Hematopoietic multipotent progenitor cell treated with erythropoietin and hydrocortisone succinate and interleukin-3 and kit ligand, for 4 days (in vitro differentiated cells): ENCODE measurements around the gene MYO1H.
"Not testable (repeated sequence)": the region's sequence is repeated elsewhere in the genome, so short reads cannot be mapped to it uniquely, and the experiment has no call there.

Experiments
- DNase-seq: peaks from one replicate; pipeline ENCODE4 v3.0.0-alpha.2; 2015

Gene MYO1H

DNA sequence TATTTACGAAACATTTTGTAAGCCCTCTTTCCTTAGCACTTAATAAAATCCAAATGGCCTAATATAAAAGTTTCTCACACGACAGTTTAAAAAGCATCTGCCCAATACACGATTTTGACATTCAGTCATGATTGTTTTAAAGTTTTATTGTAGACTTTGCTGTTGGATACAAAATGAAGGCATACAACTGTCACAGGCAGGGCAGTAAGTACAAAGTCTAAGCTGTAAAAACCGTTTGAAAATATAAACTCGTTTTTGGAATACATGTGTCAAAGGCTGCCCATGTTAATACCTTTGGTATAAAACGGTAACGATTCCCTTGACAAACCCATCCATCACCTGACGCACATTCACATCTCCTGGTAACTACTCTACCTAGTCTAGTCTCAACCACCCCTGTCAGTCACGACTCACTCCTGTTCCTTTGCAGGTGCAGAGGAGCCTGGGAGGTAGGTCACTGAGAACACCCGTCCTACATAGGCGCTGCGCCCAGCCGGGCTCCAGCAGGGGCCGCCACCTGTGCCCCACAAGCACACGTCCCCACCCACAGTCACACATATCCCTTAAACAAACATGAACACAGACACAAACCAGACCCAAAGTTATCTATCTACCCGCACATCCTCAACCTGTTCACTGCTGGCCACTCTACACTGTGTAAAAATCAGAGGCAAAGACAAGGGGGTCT, 102.3 kb downstream of the MYO1H start:
- DNase-seq = no peak

DNA sequence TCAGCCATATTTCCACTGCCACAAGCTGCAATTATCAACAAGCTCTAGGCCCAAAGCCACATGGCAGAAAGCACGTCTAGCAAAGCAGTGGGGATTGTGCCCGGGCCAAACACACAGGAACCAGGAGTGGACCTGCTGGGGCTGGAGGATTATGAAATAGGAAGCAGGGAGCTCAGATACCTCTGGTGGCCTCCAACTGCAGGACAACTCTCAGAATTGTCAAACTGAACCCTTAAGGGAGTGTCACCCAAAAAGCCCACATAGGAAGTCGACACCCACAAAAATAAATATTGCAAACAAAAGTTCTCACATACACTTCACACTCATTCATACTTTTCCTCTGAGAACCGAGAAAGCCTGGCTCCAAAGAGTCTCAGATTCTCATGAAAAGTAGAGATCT, 103.3 kb downstream of the MYO1H start:
- DNase-seq = peak; percentile 15

DNA sequence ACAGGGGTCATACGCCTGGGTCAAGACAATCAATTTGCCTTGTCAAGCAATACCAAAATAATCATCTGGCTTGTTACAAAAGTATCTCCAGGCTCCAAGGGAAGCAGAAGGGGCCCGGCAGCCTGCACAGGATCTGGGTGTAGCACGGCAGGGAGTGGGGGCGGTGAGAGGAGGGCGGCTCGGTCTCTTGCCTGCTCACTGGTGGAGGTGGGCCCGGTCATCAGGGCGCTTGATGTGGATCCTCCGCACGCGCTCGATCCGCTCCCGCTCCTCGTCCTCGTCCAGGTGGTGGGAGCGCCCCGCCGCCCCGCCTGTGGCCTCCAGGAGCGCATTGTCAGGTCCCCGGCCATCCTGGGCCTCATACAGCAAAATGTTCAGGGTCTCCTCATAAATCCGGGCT, 103.7 kb downstream of the MYO1H start:
- no peak for DNase-seq

DNA sequence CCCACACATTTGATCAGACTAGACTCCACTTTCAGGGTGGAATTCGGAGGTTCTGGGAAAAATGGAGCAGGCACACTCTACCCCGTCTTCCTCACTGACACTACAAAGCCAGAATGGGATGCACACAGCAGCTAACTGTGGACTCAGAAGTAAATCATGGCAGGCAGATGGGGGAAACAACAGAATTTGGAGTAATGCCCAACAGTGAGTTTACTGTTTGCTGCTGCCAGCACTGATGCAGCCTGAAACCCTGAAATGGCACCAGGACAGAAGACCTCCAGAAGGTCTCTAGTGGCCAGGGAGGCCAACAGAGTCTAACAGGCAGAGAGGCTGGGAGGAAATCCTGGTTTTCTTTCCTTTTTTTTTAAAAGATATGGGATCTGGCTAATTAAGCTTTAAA, 104.8 kb downstream of the MYO1H start:
- DNase-seq = no peak

DNA sequence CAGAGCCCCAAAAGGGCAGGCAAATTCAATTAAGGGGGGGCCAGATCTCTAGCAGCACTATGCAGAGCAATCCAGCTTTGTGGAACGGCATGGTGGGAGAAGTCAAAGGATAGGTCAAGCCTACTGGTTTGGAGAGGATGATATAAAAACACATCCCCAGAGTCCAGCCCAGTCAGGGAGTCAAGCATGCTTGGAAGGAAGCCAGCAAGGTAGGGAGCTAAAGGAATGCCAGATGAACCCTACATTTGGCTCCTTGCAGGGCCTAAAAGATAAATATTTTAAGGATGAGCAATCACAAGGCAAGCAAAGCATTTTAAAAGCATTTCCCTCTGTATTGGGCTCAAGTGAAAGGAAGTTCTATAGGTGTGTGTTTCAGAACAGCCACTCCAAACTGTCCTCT, 108.0 kb downstream of the MYO1H start:
- no peak for DNase-seq

DNA sequence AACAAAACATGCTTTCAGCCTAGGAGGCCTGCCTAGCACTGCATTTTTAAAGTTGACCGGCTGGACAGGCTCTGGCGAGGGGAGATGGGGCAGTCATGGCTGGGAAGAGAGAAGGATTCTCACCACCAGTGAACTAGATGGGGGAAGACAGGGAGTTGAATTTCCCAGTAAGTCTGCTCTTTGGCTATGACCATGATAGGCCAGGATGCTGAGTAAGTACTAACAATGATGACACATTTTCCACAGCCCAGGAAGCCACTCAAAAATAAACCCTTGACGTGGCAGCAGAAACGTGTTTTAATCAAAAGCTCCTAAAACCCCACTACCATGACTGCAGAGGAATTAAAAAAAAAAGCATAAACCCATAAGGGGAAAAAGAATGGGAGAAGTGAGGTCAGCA, 110.4 kb downstream of the MYO1H start:
- DNase-seq = no peak

DNA sequence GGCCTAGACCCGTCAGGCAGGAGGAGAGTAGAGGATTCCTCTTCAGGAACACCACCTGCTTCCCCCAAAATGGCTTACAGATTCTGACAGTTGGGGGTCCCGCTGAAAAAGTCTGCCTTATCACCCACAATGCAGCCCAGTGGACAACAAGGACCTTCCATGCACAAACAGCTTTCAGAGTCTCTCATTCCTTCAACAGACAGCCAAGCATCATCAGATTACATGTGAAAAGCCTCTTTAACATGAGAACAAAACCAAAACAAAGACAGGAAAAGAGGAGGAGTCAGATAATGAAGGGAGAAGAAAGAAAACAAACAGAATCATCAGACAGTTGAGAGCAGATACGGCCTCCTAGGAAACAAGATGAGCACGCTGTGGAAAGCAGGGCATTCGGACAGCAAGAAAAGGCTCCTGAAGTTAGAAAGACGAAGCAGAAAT, 111.1 kb downstream of the MYO1H start:
- DNase-seq = no peak

DNA sequence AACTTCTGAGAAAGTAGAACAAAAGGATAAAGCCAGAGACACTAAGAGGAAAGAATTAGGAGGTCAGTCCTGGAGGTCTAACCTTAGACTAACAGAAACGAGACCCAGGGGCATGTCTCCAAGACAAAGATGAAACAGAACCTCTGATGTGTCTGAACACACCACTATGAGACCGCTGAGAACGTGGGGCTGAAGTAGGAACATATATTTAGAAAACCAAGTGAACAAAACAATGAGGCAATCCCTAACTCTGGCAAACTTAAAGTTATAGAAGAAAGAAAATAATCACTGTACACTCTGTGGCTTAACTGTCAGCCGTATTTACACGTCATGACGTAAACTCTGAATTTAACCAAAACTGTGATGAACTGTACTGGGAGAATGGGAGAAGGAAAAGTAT, 111.5 kb downstream of the MYO1H start:
- no peak for DNase-seq

DNA sequence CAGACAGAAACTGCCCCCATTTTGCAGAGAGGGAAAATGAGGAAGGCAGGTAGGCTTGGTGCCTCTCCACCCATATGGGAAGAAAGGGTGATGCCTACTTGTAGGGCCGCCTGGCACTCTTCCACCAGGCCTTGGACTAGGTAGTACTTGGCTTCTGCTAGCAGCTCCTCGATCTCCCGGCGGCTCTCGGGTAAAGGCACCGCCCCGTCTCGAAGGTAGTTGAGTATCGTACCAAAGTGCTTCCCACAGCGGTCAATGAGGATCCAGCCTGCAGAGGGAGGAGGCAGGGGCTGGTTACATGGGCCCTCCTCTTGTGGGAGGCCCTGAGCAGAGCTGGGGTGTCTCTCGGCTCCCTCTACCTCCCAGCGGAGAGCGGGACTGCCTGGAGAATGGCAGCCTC, 112.8 kb downstream of the MYO1H start:
- no peak for DNase-seq

DNA sequence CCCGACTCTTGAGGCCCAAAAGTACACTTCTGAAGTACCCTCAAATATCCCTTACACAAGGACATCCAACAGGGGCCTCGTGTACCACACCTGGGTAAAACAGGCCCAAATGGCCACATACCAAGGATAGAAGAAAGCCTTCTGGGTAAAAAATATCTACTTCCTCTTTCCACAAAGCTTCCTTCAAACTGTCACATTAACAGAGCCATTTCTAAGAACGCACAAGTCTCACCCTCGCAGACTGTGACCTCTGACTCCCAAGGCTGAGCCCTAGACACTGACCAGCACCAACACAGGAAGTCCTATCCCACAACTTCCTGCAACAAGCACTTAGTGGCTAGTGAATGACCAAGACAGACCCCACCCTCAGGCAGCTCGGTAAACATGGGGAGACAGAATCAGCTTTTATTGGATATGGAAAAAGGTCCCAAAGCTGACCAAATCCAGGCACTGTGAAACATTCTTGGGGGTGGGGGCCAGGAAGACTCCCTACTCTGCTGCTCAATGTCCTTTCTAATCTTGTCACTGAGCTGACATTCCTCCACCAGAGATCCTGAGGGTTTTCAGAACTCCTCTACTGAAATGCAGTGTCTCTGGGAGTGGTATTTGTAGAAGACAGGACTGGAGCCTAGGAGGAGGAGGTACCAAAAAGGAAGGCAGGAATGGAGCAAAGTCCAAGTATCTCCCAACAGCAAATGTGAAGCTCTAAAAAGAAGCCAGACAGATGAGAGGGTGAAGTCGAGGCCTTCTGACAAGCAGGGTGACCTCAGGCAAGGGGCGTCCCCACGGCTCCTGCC, 113.5 kb downstream of the MYO1H start:
- DNase-seq = peak; percentile 76

DNA sequence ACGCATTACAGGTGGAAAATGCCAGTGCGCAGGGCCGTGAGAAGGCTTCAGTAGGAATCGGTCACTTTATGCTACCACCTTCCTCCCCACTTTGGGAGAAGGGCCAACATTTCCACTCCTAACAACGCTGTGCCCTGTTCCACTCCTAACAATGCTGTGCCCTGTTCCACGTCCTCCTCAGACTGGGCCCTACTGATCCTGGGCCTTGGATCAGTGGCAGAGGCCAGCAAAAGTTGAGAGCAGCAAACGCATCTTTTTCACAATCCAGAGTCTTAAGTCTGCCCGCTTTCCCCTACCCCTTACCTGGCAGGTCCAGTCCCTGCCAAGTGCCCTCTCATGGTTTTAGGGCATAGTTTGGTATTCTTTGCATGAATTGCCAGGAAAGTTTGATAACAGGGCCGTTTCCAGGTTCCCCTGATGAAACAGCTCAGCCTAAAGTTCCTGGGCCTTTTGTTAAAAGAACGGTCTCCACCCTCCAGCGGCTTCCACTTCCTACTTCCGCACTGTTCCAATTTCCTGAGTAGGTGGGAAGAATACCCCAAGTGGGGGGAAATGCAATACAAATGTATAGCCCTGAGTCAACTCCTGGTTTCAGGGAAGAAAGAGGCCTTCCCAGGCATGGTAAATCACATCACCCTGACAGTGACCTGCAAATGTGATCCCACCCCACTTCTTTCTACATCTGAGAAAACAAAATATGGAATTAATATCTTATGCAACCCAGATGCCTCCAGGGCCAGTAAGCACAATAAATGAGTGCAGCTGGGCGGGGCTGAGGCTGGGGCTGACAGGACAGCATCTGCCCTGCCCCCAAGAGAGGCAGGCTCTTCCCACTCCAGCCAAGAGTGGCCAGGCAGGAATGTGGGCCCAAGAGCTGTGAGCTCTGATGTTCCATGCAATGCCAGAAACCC, 114.4 kb downstream of the MYO1H start:
- no peak for DNase-seq

DNA sequence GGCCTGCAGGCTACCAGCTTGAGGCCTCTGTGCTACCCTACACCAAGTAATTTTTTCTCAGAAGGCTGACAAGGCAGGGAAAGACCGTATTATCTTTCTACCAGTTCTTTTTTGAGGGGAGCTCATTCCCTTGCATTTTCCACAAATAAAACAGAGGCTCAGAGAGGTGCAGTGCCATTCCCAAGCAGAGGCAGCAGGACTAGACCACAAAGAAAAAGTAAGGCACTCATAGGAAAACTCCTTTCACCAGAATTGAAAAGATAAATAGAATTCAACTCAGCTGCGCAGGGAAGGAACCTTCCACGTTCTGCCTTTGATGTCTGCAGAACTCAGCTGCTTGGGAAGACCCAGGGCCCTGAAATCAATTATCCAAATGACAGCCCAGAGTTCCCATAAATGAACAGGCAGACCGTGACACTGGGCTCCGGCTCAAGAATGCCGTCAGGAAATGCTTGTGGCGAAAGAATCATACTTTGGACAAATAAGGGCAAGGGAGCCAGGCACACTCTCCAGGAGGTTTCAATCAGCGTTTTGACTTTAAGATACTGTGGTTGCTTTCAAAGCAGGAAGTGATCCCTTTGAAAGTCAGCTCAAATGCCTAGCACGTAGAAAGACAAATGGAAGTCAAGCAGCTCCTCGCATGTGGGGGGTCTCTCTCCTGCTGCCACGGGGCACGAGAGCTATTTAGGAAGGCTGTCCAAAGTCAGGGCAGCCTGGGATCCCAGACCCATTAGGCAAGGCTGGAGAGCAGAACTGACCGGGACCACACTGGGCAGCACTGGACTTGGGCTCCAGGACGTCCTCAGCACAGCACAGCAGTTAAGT, 115.4 kb downstream of the MYO1H start:
- peak; percentile 38 for DNase-seq

DNA sequence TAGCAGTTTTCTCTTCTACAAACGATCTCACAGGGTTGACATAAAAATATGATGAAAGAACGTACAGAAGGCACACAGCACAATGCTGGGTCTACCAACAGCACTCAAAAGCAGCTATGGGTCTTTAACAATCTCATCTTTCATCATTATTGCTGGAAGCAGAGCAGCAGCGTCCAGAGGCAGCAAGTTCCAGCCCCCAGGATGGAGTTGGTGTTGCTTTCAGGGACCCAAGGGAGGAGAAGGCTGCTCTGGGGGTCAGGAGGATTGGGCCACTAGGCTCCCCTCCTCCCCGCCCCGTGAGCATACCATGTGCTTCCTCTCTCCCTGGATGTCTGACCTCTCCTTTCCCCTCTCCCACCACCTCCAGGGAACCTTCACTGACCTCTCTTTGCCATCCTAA, 116.1 kb downstream of the MYO1H start:
- DNase-seq = no peak

DNA sequence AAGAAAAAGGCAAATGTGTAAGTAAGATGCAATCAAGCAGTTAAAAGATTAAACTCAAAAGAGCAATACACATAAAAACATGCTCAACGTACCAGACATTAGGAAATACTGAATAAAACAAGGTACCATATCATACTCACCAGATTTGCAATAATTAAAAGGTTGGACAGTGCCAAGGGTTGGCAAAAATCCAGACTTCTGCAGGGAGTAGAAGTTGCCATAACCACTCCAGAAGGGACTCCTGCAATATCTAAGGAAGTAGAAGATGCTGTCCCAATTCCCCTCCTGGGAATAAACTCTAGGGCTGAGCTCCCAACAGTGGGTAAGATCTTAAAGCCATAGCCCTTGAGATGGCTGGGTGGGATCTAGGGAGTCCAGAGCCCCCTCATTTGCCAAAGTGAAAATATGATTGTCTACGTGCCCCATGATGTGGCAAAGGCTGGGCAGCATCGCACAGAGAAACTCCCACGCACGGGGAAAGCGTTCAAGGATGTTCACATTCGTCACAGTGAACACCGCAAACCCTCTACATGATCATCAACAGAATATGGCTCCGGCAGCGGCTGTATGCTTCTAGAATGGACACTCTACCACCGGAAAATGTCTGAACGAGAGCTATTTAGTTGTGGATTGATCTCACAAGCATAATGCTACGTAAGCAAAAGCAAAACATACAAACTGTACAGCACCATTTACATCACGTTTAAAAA, 117.1 kb downstream of the MYO1H start:
- DNase-seq = no peak

DNA sequence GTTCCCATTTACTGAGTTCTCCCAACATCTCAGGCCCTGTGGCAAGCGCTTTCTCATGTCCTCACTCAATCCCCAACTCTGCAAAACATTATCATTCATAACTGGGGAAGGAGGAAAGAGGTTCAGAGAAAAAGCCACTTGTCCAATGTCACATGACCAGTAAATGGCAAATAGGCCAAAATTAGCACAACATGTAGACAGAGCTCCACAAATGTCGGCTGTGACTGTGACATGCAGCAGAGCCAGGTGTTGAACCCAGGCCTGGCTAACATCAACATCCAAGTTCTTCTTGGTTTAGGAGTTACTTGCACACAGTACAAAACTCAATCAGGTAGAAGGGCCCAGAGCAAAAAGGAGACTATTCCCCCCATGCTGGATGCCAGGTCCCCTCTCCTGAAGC, 118.6 kb downstream of the MYO1H start:
- DNase-seq = no peak

DNA sequence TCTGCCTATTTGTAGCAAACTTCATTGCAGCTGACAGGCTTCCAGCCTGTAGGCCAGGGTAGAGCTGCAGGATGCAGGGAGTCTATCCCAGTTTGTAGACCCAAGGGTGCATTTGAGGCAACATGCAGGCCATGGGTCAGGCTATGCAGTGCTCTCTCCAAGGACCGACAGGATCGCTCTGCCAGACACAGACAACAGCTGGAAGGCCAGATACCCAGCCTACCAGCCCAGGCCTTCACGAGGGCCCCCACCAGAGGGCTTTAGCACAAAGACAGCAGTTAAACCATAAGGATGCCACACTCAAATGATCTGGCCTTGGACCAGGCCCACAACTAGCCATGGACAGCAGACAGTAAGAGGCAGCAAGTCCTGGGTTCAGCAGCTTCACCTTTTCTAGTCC, 119.1 kb downstream of the MYO1H start:
- DNase-seq = no peak

DNA sequence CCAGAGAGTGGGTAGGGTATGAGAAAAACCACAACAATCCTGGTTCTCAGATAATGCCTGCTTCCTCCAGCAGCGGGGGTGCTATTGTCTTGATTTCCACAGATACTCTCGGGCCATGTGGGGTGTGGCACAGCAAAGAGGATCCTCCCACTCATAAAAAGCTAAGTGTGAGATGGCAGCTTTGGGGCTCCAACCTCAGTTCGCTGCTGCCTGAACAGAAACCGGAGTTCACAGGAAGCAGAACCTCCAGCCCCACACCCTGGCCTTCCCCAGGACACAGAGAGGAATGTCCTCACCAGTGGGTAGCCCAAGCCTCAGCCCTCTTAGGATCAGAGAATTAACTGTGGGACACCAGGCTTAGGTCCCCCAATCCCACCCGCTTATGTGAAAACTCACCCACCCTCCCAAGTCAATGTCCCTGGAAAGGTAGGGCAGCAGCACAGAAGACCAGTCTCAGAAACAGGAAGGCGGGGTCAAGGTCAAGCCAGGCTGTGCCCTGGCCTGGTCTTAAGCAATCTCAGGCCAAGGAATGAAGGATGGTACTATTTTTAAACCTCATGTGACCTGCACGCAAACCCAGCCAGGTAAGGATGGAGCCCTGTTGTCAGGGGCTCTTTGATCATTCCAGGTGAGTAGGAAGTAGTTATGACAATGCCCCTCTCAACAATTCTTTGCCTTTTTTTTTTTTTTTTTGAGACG, 120.4 kb downstream of the MYO1H start:
- peak; percentile 80 for DNase-seq

DNA sequence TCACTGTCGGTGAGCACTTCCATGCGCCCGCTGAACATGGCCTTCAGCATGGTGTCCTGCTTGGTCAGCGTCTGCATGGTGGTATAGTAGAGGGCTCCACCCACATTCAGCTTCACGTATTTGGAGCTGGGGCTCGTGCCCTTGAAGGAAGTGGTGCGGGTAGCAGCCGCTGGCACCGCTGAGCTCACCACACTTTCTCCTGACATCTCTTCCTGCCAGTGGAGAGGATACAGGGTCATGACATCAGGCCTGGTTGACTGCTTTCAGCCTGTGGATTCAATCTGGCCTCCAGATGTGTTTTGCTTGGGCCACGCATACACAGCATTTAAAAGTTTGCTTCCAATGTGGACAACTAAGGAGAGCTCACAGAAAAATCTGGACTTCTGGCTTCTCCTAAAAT, 121.8 kb downstream of the MYO1H start:
- DNase-seq = no peak

DNA sequence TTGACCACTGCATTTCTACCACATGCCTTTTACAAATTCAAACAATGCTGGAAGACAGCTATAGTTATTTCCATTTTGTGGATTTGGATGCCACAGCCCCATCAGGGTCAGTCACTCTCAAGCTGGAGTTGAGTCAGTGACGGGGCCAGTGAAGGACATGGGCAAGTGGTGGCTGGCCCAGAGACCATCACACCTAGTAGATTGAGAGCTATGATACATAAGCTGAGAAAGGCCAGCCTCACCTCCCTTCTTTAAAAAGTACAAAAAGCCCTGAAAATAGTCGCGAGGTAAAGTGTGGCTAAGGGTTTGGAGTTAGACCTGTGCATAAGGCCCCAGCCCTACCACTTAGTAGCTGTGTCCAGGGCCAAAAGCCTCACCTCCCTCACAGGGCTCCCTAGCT, 125.3 kb downstream of the MYO1H start:
- DNase-seq = no peak

DNA sequence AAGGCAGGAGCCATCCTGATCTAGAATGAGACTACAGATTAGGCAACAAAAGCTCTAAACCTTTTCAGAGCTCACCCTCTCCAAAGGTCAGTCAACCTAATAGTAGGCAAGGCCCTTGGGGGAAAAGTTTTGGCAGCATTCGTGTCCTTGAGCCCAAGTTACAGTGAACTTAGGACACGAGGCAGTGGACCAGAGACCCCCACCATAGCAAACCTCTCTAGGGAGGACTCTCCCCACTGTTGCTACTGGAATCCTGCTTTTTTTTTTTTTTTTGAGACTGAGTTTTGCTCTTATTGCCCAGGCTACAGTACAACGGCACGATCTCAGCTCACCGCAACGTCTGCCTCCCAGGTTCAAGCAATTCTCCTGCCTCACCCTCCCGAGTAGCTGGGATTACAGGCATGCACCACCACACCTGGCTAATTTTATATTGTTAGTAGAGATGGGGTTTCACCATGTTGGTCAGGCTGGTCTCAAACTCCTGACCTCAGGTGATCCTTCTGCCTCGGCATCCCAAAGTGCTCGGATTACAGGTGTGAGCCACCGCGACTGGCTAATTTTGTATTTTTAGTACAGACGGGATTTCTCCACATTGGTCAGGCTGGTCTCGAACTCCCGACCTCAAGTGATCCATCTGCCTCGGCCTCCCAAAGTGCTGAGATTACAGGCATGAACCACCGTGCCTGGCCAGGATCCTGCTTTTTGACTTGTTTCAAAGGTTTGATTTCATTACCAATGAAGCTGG, 126.0 kb downstream of the MYO1H start:
- not testable (repeated sequence) for DNase-seq

DNA sequence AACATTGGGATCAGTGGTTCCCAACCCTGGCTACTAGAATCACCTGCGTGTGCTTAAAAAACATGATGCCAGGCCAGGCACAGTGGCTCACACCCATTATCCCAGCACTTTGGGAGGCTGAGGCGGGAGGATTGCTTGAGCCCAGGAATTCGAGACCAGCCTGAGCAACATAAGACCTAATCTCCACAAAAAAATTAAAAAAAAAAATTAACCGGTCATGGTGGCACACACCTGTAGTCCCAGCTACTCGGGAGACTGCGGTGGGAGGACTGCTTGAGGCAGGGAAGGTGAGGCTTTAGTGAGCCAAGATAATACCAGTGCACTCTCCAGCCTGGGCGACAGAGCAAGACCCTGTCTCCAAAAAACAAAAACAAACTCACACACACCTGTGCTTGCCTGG, 127.4 kb downstream of the MYO1H start:
- no peak for DNase-seq
